ENCODE measurements around the gene ZNF709.
"Not testable (repeated sequence)": the region's sequence is repeated elsewhere in the genome, so short reads cannot be mapped to it uniquely, and the experiment has no call there.

ZNF709 gene

GRCh38 chr19:12484371-12485051 lies at the start of gene ZNF709:
Gene ZNF709 (minus strand): TSS chr19:12484816. CDS start chr19:12484657, 159 bp downstream.
- DNase-seq (ENCODE audit: low read depth in 2 of 2, low spot score in 1 of 2), result peak; percentile 70 to 77

- DNase-seq (ENCODE audit: low read depth in 2 of 2, low spot score in 1 of 2), result no peak
Measured at GRCh38 chr19:12527034-12527836, 42.6 kb upstream of the ZNF709 start.

GRCh38 chr19:12526542-12526941 lies 41.9 kb upstream of the ZNF709 start:
- DNase-seq (ENCODE audit: low read depth in 2 of 2, low spot score in 1 of 2), result no peak

GRCh38 chr19:12521996-12522395 lies 37.4 kb upstream of the ZNF709 start:
- DNase-seq (ENCODE audit: low read depth in 2 of 2, low spot score in 1 of 2), result no peak

- DNase-seq (ENCODE audit: low read depth in 2 of 2, low spot score in 1 of 2), result no peak
Measured at GRCh38 chr19:12513531-12514061, 29.0 kb upstream of the ZNF709 start.

GRCh38 chr19:12497032-12497431 lies 12.4 kb upstream of the ZNF709 start:
- DNase-seq (ENCODE audit: low read depth in 2 of 2, low spot score in 1 of 2), result no peak

GRCh38 chr19:12496480-12496879 lies 11.9 kb upstream of the ZNF709 start:
- no peak for DNase-seq (ENCODE audit: low read depth in 2 of 2, low spot score in 1 of 2)

GRCh38 chr19:12495002-12495802 lies 10.6 kb upstream of the ZNF709 start:
- peak; percentile 82 to 90 for DNase-seq (ENCODE audit: low read depth in 2 of 2, low spot score in 1 of 2)

GRCh38 chr19:12494260-12494860 lies 9.7 kb upstream of the ZNF709 start:
- DNase-seq (ENCODE audit: low read depth in 2 of 2, low spot score in 1 of 2), result no peak

GRCh38 chr19:12486265-12486783 lies 1.7 kb upstream of the ZNF709 start:
- DNase-seq (ENCODE audit: low read depth in 2 of 2, low spot score in 1 of 2), result not testable (repeated sequence)

- no peak for DNase-seq (ENCODE audit: low read depth in 2 of 2, low spot score in 1 of 2)
Measured at GRCh38 chr19:12485571-12485970, 955 bp upstream of the ZNF709 start.

GRCh38 chr19:12485052-12485416 lies 418 bp upstream of the ZNF709 start:
- DNase-seq (ENCODE audit: low read depth in 2 of 2, low spot score in 1 of 2), result no peak

GRCh38 chr19:12484011-12484370 lies 625 bp downstream of the ZNF709 start:
- DNase-seq (ENCODE audit: low read depth in 2 of 2, low spot score in 1 of 2), result no peak

- DNase-seq (ENCODE audit: low read depth in 2 of 2, low spot score in 1 of 2), result no peak
Measured at GRCh38 chr19:12482509-12482886, 2.1 kb downstream of the ZNF709 start.

GRCh38 chr19:12481781-12482508 lies 2.7 kb downstream of the ZNF709 start:
- no peak for DNase-seq (ENCODE audit: low read depth in 2 of 2, low spot score in 1 of 2)

GRCh38 chr19:12478234-12478941 lies 6.2 kb downstream of the ZNF709 start:
- DNase-seq (ENCODE audit: low read depth in 2 of 2, low spot score in 1 of 2), result no peak

- not testable (repeated sequence) for DNase-seq (ENCODE audit: low read depth in 2 of 2, low spot score in 1 of 2)
Measured at GRCh38 chr19:12467651-12468050, 17.0 kb downstream of the ZNF709 start.

- DNase-seq (ENCODE audit: low read depth in 2 of 2, low spot score in 1 of 2), result no peak
Measured at GRCh38 chr19:12465211-12465610, 19.4 kb downstream of the ZNF709 start.

GRCh38 chr19:12464769-12465168 lies 19.8 kb downstream of the ZNF709 start:
- DNase-seq (ENCODE audit: low read depth in 2 of 2, low spot score in 1 of 2), result no peak

GRCh38 chr19:12464139-12464538 lies 20.5 kb downstream of the ZNF709 start:
- DNase-seq (ENCODE audit: low read depth in 2 of 2, low spot score in 1 of 2), result not testable (repeated sequence)
